B cell (primary cell): Measurements from ENCODE around the gene CAMK2G. TPM values are rescaled to one million over a fixed set of nuclear protein-coding genes. Genes with fewer than 3 reads are reported as not detected.
"Not testable (repeated sequence)": the region's sequence is repeated elsewhere in the genome, so short reads cannot be mapped to it uniquely, and the experiment has no call there.

Source experiments
- ATAC-seq: fragments of 200-7000 bp; cut with Tn5 transposase; one replicate; pipeline ENCODE4 v1.10.0; 2021; ENCODE audit warnings: low read depth, mild to moderate bottlenecking, moderate number of reproducible peaks, moderate library complexity
- CTCF ChIA-PET: fragments of 350-600 bp; sonication (Branson Sonifier 250); formaldehyde crosslinking; loops from one replicate; lab custom pipeline; 2021; ENCODE audit warnings: antibody characterized with exemption, inconsistent platforms; lab: Charles Lee
- POLR2A ChIA-PET: fragments of 350-600 bp; sonication (Branson Sonifier 250); formaldehyde crosslinking; loops from one replicate; lab custom pipeline; 2021; ENCODE audit warnings: antibody characterized with exemption; lab: Charles Lee
- DNase-seq: peaks from one replicate; pipeline ENCODE4 v3.0.0; 2013
- H2AFZ ChIP-seq: 2 replicates; pipeline ENCODE4 v1.6.1; 2012; ENCODE audit warnings: mild to moderate bottlenecking, low read depth, low read length; ENCODE audit not compliant: insufficient read depth, poor library complexity, severe bottlenecking
- H3K27ac ChIP-seq, 2 donors: 1 replicate in 1 of 2; 2 replicates in 1 of 2; pipeline ENCODE4 v1.5.1; 2012 to 2013; ENCODE audit warnings: low read length in 2 of 2, mild to moderate bottlenecking in 2 of 2, moderate library complexity in 1 of 2
- H3K27me3 ChIP-seq, 4 experiments: fragments of 200-600 bp in 1 of 4; sonication (generic) in 1 of 4; replicated peaks in 1 of 4; 1 replicate in 2 of 4; 2 replicates in 2 of 4; pipeline versions ENCODE4 v1.6.1 to v1.7.0; 2013 to 2016; ENCODE audit warnings: low read length in 3 of 4, mild to moderate bottlenecking in 2 of 4, mixed read lengths in 1 of 4, moderate library complexity in 1 of 4; ENCODE audit not compliant: insufficient read depth in 4 of 4, control insufficient read depth in 3 of 4; ENCODE audit errors: control extremely low read depth in 1 of 4
- H3K36me3 ChIP-seq, 2 experiments: replicated peaks in 1 of 2; 1 replicate in 1 of 2; 2 replicates in 1 of 2; pipeline versions ENCODE4 v1.6.1 to v1.7.1; 2013; ENCODE audit warnings: low read length in 1 of 2; ENCODE audit not compliant: insufficient read depth in 2 of 2, control insufficient read depth in 1 of 2; ENCODE audit errors: control extremely low read depth in 1 of 2, extremely low read depth in 1 of 2
- H3K4me1 ChIP-seq, 2 donors: fragments of 200-600 bp in 1 of 2; sonication (generic) in 1 of 2; 1 replicate in 1 of 2; 2 replicates in 1 of 2; pipeline versions ENCODE4 v1.5.1 to v1.6.1; 2013 to 2017; ENCODE audit warnings: low read length in 2 of 2; ENCODE audit not compliant: control insufficient read depth in 2 of 2, insufficient read depth in 2 of 2
- H3K4me2 ChIP-seq: replicated peaks from 2 replicates; pipeline ENCODE3; 2012; ENCODE audit warnings: mild to moderate bottlenecking, low read depth, low read length; ENCODE audit not compliant: poor library complexity, severe bottlenecking
- H3K4me3 ChIP-seq, 5 experiments: fragments of 200-600 bp in 1 of 5; sonication (generic) in 1 of 5; 1 replicate in 3 of 5; 2 replicates in 2 of 5; pipeline versions ENCODE4 v1.5.1 to v1.7.0; 2011 to 2016; ENCODE audit warnings: low read length in 4 of 5, mild to moderate bottlenecking in 4 of 5, low read depth in 2 of 5, control low read depth in 1 of 5, moderate library complexity in 1 of 5; ENCODE audit not compliant: insufficient read depth in 1 of 5; ENCODE audit errors: control extremely low read depth in 1 of 5, extremely low read depth in 1 of 5
- H3K79me2 ChIP-seq: fragments of 200-600 bp; sonication (generic); one replicate; pipeline ENCODE4 v1.6.0; 2016; ENCODE audit warnings: low read length; ENCODE audit not compliant: control insufficient read depth, insufficient read depth
- H3K9ac ChIP-seq: fragments of 200-600 bp; sonication (generic); 2 replicates; pipeline ENCODE4 v1.6.1; 2017; ENCODE audit warnings: mild to moderate bottlenecking, low read length, moderate library complexity
- H3K9me3 ChIP-seq, 3 donors: one replicate each; pipeline versions ENCODE4 v1.6.1 to v1.7.1; 2013; ENCODE audit warnings: low read length in 2 of 3; ENCODE audit not compliant: control insufficient read depth in 2 of 3, insufficient read depth in 1 of 3; ENCODE audit errors: control extremely low read depth in 1 of 3
- H4K20me1 ChIP-seq: 2 replicates; pipeline ENCODE4 v1.6.0; 2012; ENCODE audit warnings: mild to moderate bottlenecking, low read length; ENCODE audit not compliant: insufficient read depth, control insufficient read depth, poor library complexity, severe bottlenecking
- H3K27ac Mint-ChIP-seq: one replicate; pipeline ENCODE4 v1.8.0; 2021; ENCODE audit warnings: mixed read lengths
- H3K27me3 Mint-ChIP-seq: one replicate; pipeline ENCODE4 v1.8.0; 2021; ENCODE audit warnings: mixed read lengths
- H3K4me1 Mint-ChIP-seq: one replicate; pipeline ENCODE4 v1.8.0; 2021; ENCODE audit warnings: mixed read lengths
- H3K4me3 Mint-ChIP-seq: one replicate; pipeline ENCODE4 v1.8.0; 2021; ENCODE audit warnings: mixed read lengths
- H3K9me3 Mint-ChIP-seq: one replicate; pipeline ENCODE4 v1.8.0; 2022; ENCODE audit warnings: mixed read lengths; ENCODE audit not compliant: insufficient read depth
- CTCF ChIP-seq: fragments of 200-600 bp; IDR thresholded peaks from one replicate; pipeline ENCODE4 v1.8.0; 2022; ENCODE audit warnings: antibody characterized with exemption, mild to moderate bottlenecking
- EZH2 ChIP-seq: IDR thresholded peaks from 2 replicates; pipeline ENCODE4 v1.6.1; 2012; ENCODE audit warnings: borderline replicate concordance, low read depth, mild to moderate bottlenecking, moderate library complexity, low read length; ENCODE audit not compliant: insufficient read depth, poor library complexity, severe bottlenecking
- WGBS: methylation state at CpG from one replicate; pipeline ENCODE4 v1.1.5; 2013; ENCODE audit warnings: missing lambda C conversion rate; ENCODE audit not compliant: insufficient coverage; 5-methylcytosine and 5-hydroxymethylcytosine counted together
- intact Hi-C: fragments of 100-400 bp; cut with micrococcal nuclease; formaldehyde crosslinking; loops from one replicate; pipeline ENCODE4 v1.10.0; 2022
- polyA plus RNA-seq: library from polyadenylated mRNA; depleted of rRNA; stranded (reverse); fragments of >200 nt; gene quantifications from 2 replicates; pipeline ENCODE4 v1.2.3, GENCODE V29; 2012
- total RNA-seq, 2 donors: library from RNA; stranded (reverse); fragments of 120-200 nt in 1 of 2; gene quantifications; 1 replicate in 1 of 2; 2 replicates in 1 of 2; pipeline versions ENCODE4 v1.2.3 to v1.2.4, GENCODE V29; 2013 to 2022

Gene CAMK2G
- total and polyA plus RNA-seq, 2 donors (not counting 1 experiment from before 2014, with no cell fraction given): 42.7 to 48.7 TPM

DNA sequence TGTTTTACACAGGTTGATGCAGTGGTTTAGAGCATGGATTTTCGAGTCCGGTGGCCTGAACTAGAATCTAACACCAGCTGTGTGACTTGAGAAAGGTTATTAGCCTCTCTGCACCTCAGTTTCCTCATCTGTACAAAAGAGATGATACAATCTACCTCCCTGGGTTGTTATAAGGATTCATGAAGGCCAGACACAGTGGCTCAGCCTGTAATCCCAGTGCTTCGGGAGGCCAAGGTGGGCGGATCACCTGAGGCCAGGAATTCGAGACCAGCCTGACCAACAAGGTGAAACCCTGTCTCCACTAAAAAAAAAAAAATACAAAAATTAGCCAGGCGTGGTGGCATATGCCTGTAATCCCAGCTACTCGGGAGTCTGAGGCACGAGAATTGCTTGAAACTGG, 45.1 kb upstream of the CAMK2G start:
- Mint-ChIP-seq H3K4me1 (peaks cover 10% of the 10 kb centered on the region), H3K27ac (peak overlapping the region; percentile 90)
- DNase-seq, intact Hi-C loops, H3K4me3 Mint-ChIP-seq, H3K27me3 Mint-ChIP-seq, H3K4me2 ChIP-seq, H3K9me3 Mint-ChIP-seq, ATAC-seq, H3K27me3 ChIP-seq, H3K79me2 ChIP-seq, H3K36me3 ChIP-seq, H3K27ac ChIP-seq, H3K4me3 ChIP-seq, H4K20me1 ChIP-seq, H3K9ac ChIP-seq: not testable (repeated sequence)
- peaks cover 7 to 12% of the 10 kb centered on the region in 2 donors for H3K4me1 ChIP-seq
- peaks cover 0 to 14% (median 0%) of the 10 kb centered on the region in 3 donors for H3K9me3 ChIP-seq
- peak overlapping the region; percentile 63 for H2AFZ ChIP-seq
- CTCF ChIA-PET: interaction anchor here (1.4 to 3.9 kb wide), 4 partner anchors 9 to 37 kb away, joined by 4 to 20 read pairs (median 9); no protein-coding TSS in a partner anchor
- POLR2A ChIA-PET: interaction anchor here (1.0 kb wide), 1 partner anchor 21 kb away, joined by 3 read pairs; no protein-coding TSS in a partner anchor
- WGBS: 100% methylated on average over 1 of the region's 8 CpGs

DNA sequence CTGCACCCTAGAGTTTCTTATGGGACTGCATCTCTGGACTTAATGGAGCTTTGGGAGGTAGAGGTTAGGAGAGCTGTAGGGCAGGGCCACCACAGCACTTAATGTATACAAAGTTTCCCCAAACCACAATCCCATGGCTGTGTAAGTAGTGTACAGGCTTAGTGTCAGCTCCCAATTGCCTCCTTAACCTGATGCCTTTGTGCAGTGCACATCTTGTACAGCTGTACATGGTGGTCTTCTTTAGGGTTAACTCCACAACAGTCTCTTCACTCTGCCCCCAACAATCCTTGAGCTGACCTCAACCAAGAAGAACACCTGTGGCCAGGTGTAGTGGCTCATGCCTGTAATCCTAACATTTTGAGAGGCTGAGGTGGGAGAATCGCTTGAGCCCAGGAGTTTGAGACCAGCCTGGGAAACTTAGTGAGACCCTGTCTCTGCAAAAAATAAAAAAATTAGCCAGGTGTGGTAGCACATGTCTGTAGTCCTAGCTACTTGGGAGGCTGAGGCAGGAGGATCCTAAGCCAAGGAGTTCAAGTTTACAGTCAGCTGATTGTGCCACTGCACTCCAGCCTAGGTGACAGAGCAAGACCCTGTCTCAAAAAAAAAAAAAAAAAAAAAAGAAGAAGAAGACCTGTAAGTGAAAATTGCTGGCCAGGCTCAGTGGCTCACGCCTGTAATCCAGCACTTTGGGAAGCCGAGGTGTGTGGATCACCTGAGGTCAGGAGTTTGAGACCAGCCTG, 43.4 kb upstream of the CAMK2G start:
- WGBS: 100% methylated on average over 1 of the region's 3 CpGs

More for the DNA sequence above, 43.4 kb upstream of the CAMK2G start:
- Histone ChIP-seq H3K4me3 (no peak overlapping the region), H2AFZ (no peak overlapping the region), H3K79me2 (no peaks in the 10 kb centered on the region), H3K27ac (no peak overlapping the region), H4K20me1 (no peaks in the 10 kb centered on the region), H3K9me3 (peaks cover 0 to 14% (median 0%) of the 10 kb centered on the region in 3 donors), H3K27me3 (no peaks in the 10 kb centered on the region), H3K4me1 (peaks cover 7 to 12% of the 10 kb centered on the region in 2 donors), H3K9ac (no peak overlapping the region), H3K36me3 (no peaks in the 10 kb centered on the region), H3K4me2 (no peak overlapping the region)
- Mint-ChIP-seq H3K27ac (no peak overlapping the region), H3K4me1 (peaks cover 10% of the 10 kb centered on the region), H3K4me3 (no peak overlapping the region), H3K9me3 (no peaks in the 10 kb centered on the region), H3K27me3 (peaks cover 6% of the 10 kb centered on the region)
- intact Hi-C loops: no loop called here
- no peak for DNase-seq
- POLR2A ChIA-PET: interaction anchor here (0.6 kb wide), 3 partner anchors 22 to 622 kb away, joined by 3 to 7 read pairs (median 5); no protein-coding TSS in a partner anchor
- no peak for ATAC-seq
- TF ChIP-seq CTCF (no peak), EZH2 (no peak)
- CTCF ChIA-PET: interaction anchor here (0.6 to 3.9 kb wide), 4 partner anchors 23 to 162 kb away, joined by 3 to 20 read pairs (median 9); no protein-coding TSS in a partner anchor
